IgD-negative memory B cell (primary cell): Measurements from ENCODE around the gene SPATA13. TPM values are rescaled to one million over a fixed set of nuclear protein-coding genes. Genes with fewer than 3 reads are reported as not detected.
"Not testable (repeated sequence)": the region's sequence is repeated elsewhere in the genome, so short reads cannot be mapped to it uniquely, and the experiment has no call there.

Experiments used
- H3K27ac Mint-ChIP-seq, 3 donors: one replicate each; pipeline ENCODE4 v1.8.0; 2020 to 2022; ENCODE audit warnings: mild to moderate bottlenecking in 3 of 3, mixed read lengths in 3 of 3, moderate library complexity in 1 of 3
- H3K27me3 Mint-ChIP-seq: one replicate; pipeline ENCODE4 v1.8.0; 2021; ENCODE audit warnings: mixed read lengths
- H3K36me3 Mint-ChIP-seq: one replicate; pipeline ENCODE4 v1.8.0; 2020; ENCODE audit warnings: mild to moderate bottlenecking, mixed read lengths
- H3K4me1 Mint-ChIP-seq, 3 donors: one replicate each; pipeline ENCODE4 v1.8.0; 2020 to 2022; ENCODE audit warnings: mixed read lengths in 3 of 3, mild to moderate bottlenecking in 1 of 3
- H3K4me3 Mint-ChIP-seq, 4 donors: one replicate each; pipeline ENCODE4 v1.8.0; 2020 to 2022; ENCODE audit warnings: mild to moderate bottlenecking in 4 of 4, mixed read lengths in 4 of 4, moderate library complexity in 3 of 4
- H3K9me3 Mint-ChIP-seq, 3 donors: one replicate each; pipeline ENCODE4 v1.8.0; 2020 to 2021; ENCODE audit warnings: mixed read lengths in 3 of 3, mild to moderate bottlenecking in 1 of 3
- polyA plus RNA-seq: library from polyadenylated mRNA; unstranded; fragments of 300-500 nt; fragmentation: Illumina TruSeq; gene quantifications from one replicate; pipeline ENCODE4 v1.2.3, GENCODE V29; 2021

Gene SPATA13
- polyA plus RNA-seq, 1 donor from 2014 or later: 15.6 TPM

DNA sequence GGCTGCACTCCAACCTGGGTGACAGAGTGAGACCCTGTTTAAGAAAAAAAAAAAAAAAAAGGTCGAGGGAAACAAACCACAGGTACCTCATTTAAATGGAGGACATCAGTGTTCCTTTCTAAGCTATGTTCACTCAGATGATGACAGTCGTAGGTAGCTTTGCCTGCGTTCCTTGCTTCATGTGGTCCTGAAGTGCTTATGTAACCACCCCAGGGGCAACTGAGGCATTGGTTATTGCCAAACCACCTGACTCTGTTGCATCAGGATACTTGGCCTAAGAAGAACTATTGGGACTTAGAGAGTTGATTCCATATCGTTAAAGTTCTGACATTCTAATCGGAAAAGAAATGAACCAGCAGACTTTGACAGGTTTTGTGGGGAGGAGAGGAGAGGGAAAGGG, 51.7 kb downstream of the SPATA13 start:
- Mint-ChIP-seq H3K27me3 (peaks cover 2% of the 10 kb centered on the region), H3K9me3 (no peaks in the 10 kb centered on the region), H3K36me3 (no peaks in the 10 kb centered on the region), H3K4me3 (no peak overlapping the region), H3K4me1 (peaks cover 13 to 27% (median 17%) of the 10 kb centered on the region in 3 donors), H3K27ac (peak overlapping the region in 1 of 3 donors; percentile 7)

DNA sequence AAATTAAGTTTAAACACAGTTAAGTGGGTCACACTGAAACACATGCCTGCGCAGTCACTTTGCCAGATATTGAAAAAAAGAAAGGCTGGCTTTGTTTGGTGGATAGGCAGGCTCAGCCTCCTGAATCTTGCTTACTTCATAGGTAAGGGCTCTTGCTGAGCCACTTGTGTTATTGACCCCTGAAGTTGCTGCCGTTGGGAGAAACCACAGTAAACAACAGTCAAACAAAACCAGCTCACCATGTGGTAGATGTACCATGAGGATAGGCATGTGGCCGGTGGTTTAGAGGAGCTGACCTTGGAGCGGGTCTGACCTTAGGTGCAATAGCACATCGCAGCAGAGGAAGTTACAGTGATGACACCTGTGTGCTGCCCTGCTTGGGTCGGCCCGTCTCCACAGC, 52.2 kb downstream of the SPATA13 start:
- Mint-ChIP-seq H3K27ac (peak overlapping the region in 1 of 3 donors; percentile 41), H3K9me3 (no peaks in the 10 kb centered on the region), H3K4me3 (peak overlapping the region in 2 of 4 donors; percentile 28 to 79), H3K4me1 (peaks cover 17 to 31% (median 22%) of the 10 kb centered on the region in 3 donors), H3K36me3 (no peaks in the 10 kb centered on the region), H3K27me3 (peaks cover 2% of the 10 kb centered on the region)

DNA sequence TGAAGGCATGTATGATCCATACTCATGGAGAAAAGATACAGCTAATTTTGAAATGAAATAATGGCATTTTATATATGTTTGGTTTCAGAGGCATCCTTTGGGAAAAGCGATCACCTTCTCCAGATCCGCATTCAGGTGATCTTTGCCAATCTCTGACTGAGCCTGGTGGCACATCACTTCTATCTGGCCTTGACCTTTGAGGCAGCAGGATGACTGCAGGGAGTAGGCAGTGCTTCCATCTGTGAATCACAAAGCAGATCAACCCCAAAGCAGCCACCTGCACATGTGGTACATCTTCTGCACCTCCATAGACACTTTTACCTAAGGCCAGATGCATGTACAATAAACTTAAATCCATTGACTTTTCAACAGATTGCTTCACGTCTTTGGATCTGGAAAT, 53.4 kb downstream of the SPATA13 start:
- H3K27ac Mint-ChIP-seq: no peak overlapping the region
- peaks cover 2% of the 10 kb centered on the region for H3K27me3 Mint-ChIP-seq

DNA sequence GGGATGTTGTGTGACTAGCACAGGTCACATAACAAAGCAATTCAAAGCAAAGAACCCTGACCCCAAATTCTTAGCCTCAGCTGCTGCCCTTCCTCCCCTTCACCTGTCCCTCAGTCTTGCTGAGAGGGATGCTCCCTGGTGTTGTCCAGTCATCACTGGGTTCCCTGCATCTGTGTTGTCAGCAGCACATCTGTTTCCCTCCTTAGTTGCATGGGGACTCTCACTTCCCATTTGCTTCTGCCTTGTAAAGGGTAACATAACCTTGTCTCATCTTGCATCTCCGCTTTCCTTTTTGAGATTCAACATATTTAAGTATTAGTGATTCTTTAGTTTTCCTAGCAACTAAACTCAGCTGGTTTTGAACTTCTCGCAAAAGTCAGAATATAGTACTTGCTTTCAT, 54.0 kb downstream of the SPATA13 start:
- Mint-ChIP-seq H3K9me3 (no peaks in the 10 kb centered on the region), H3K4me3 (peak overlapping the region in 3 of 4 donors; percentile 13 to 45 (median 22)), H3K27me3 (peaks cover 2% of the 10 kb centered on the region), H3K36me3 (no peaks in the 10 kb centered on the region), H3K27ac (peak overlapping the region in 2 of 3 donors; percentile 1 to 86), H3K4me1 (peaks cover 17 to 30% (median 24%) of the 10 kb centered on the region in 3 donors)

More for the DNA sequence above, 53.4 kb downstream of the SPATA13 start:
- peaks cover 17 to 30% (median 24%) of the 10 kb centered on the region in 3 donors for H3K4me1 Mint-ChIP-seq
- no peak overlapping the region for H3K4me3 Mint-ChIP-seq
- no peaks in the 10 kb centered on the region for H3K9me3 Mint-ChIP-seq
- no peaks in the 10 kb centered on the region for H3K36me3 Mint-ChIP-seq

DNA sequence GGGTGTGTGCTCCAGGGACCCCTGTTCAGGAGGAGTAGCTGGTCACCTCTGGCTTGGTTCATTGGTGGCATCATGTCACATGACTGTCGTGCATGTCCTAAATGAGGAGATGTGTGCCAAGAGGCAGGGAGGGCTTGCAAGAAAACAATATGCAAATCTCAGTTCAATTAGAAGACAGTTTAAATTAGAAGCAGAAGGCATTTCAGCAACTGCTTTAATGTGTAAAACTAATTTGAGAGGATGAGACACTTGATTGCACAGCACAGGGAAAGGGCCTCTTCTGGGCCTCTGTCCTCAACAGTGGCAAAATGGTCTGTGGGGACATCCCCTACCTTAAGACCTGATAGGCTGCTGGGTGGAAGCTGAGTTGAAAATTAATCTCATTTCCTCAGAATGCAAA, 54.6 kb downstream of the SPATA13 start:
- H3K4me3 Mint-ChIP-seq: peak overlapping the region in 3 of 4 donors; percentile 22 to 82 (median 45)
- H3K4me1 Mint-ChIP-seq: peaks cover 21 to 33% (median 27%) of the 10 kb centered on the region in 3 donors
- H3K27ac Mint-ChIP-seq: peak overlapping the region; percentile 1 to 86 (median 5)
- H3K9me3 Mint-ChIP-seq: no peaks in the 10 kb centered on the region
- peaks cover 2% of the 10 kb centered on the region for H3K27me3 Mint-ChIP-seq
- no peaks in the 10 kb centered on the region for H3K36me3 Mint-ChIP-seq

DNA sequence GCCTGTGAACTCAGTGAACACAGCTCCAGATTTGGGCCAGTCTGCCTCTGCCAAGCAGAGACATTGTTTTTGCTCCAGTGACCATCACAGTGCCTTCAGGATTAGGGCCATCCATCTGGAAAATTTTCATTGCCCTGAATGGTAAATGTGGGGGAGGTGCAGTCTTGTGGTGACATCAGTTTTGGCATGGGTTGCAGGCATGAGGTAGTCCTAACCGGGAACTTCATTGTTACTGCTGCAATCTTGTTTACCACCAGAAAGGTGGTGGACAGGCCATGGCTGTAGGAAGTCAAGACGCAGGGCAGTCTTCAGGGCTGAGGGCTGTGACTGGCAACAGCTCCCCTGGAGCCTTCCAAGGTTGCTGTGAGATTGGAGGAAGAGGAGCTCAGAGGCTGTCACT, 55.2 kb downstream of the SPATA13 start:
- Mint-ChIP-seq H3K4me1 (peaks cover 23 to 34% (median 27%) of the 10 kb centered on the region in 3 donors), H3K27ac (peak overlapping the region in 1 of 3 donors; percentile 1), H3K27me3 (peaks cover 2% of the 10 kb centered on the region), H3K9me3 (no peaks in the 10 kb centered on the region), H3K36me3 (no peaks in the 10 kb centered on the region), H3K4me3 (peak overlapping the region in 1 of 4 donors; percentile 82)

DNA sequence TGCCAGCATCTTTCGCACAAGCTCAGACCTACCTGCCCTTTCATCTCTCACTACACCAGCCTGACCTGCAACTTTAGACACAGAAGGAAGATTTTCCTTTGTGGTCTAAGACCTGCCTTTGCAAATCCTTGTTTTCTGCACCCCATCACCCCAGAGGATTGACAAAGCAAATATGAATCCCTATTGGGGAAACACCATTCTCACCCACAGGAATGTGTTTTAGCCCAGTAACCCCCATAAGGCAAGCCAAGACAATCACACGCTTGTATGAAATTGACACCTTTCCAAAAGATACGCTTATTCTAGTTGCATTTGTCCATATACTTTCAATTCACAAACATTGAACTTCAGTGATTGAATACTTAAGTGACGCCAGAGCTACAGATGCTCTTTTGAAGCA, 55.7 kb downstream of the SPATA13 start:
- H3K4me3 Mint-ChIP-seq: peak overlapping the region in 1 of 4 donors; percentile 27
- H3K27me3 Mint-ChIP-seq: no peaks in the 10 kb centered on the region
- H3K4me1 Mint-ChIP-seq: peaks cover 23 to 34% (median 27%) of the 10 kb centered on the region in 3 donors
- no peak overlapping the region for H3K27ac Mint-ChIP-seq
- no peaks in the 10 kb centered on the region for H3K9me3 Mint-ChIP-seq
- H3K36me3 Mint-ChIP-seq: no peaks in the 10 kb centered on the region

DNA sequence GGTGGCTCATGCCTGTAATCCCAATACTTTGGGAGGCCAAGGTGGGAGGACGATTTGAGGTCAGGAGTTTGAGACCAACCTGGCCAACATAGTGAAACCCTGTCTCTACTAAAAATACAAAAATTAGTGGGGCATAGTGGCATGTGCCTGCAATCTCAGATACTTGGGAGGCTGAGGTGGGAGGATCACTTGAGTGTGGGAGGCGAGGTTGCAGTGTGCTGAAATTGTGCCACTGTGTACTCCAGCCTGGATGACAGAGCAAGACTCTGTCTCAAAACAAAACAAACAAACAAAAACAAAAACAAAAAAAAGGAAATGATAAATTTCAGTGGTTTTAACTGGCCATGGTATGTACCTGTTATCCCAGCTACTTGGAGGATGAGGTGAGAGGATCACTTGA, 56.3 kb downstream of the SPATA13 start:
- not testable (repeated sequence) for H3K27me3 Mint-ChIP-seq, H3K36me3 Mint-ChIP-seq, H3K9me3 Mint-ChIP-seq
- H3K4me3 Mint-ChIP-seq: peak overlapping the region in 3 of 4 donors; percentile 24 to 30 (median 27)
- H3K27ac Mint-ChIP-seq: peak overlapping the region in 1 of 3 donors; percentile 9
- H3K4me1 Mint-ChIP-seq: peaks cover 23 to 34% (median 27%) of the 10 kb centered on the region in 3 donors

DNA sequence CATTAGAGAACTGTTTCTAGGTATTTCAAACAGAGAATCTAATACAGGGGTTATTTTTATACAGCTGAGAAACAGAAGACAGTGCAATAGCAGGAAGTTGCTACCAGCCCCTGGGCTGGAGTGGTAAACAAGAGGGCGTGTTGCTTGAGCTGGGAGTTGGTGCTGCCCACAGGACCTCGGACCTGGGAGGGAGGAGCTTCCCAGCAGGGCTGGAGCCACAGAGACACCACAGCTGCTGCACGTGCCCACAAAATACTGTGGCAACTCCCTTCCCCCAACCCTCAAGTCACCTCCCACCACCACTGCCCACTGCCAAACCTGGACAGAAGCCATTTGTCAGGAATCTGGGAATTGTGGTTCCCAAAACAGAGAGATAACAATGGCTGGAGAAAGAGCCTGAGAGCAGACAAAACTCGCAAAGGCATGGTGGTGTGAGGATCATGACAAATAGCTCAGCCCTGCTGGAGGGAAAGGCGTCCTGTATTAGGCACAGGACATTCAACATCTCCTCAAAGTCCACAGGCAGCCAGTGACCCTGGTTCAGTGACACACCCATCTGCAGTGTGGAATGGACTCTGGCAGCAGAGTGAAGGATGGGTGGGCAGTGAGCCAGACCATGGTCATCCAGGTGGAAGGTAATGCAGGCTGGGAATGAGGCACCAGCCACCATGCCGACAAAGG, 57.2 kb downstream of the SPATA13 start:
- H3K27me3 Mint-ChIP-seq: no peaks in the 10 kb centered on the region
- peak overlapping the region in 1 of 3 donors; percentile 33 for H3K27ac Mint-ChIP-seq
- peaks cover 23 to 34% (median 27%) of the 10 kb centered on the region in 3 donors for H3K4me1 Mint-ChIP-seq
- no peaks in the 10 kb centered on the region for H3K9me3 Mint-ChIP-seq
- H3K36me3 Mint-ChIP-seq: no peaks in the 10 kb centered on the region
- H3K4me3 Mint-ChIP-seq: peak overlapping the region in 3 of 4 donors; percentile 24 to 30 (median 27)

DNA sequence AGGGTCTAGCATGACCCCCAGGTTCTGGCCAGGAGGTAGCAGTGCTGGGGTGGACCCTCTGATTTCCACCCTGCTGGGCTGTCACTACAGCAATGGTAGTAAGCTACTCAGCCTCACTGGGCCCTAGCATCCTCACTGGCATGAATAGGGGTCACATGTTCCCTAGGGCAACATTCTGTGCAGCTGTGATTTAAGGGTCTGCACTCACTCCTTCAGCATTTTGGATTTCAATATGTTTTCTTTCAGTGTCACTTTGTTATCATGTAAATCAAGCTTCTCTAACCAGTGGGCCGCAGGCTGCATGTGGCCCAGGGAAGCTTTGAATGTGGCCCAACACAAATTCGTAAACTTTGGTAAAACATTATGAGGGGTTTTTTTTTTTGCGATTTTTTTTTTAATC, 57.8 kb downstream of the SPATA13 start:
- Mint-ChIP-seq H3K4me1 (peaks cover 23 to 34% (median 27%) of the 10 kb centered on the region in 3 donors), H3K27me3 (no peaks in the 10 kb centered on the region), H3K27ac (no peak overlapping the region), H3K36me3 (no peaks in the 10 kb centered on the region), H3K9me3 (no peaks in the 10 kb centered on the region), H3K4me3 (no peak overlapping the region)

DNA sequence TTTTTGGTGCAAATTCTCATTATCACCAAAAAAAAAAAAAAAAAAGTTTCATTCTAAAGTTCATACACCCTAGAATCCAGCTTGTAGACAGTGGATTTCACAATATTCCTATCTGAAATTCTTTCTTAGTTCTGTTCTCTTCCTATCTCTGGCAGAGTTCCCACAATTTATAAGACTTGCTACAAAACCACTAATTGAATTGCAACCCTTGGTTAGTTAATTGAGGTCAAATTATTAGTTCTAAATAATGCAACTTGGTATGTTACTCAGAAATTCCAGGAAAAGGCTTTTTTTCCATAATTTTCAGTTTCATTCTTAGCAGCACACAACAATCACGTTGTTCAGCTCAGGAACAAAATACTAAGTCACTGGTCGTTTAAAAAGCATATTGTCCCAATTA, 58.5 kb downstream of the SPATA13 start:
- H3K4me3 Mint-ChIP-seq: no peak overlapping the region
- H3K27me3 Mint-ChIP-seq: no peaks in the 10 kb centered on the region
- peaks cover 25 to 34% (median 26%) of the 10 kb centered on the region in 3 donors for H3K4me1 Mint-ChIP-seq
- no peaks in the 10 kb centered on the region for H3K36me3 Mint-ChIP-seq
- no peak overlapping the region for H3K27ac Mint-ChIP-seq
- no peaks in the 10 kb centered on the region for H3K9me3 Mint-ChIP-seq

DNA sequence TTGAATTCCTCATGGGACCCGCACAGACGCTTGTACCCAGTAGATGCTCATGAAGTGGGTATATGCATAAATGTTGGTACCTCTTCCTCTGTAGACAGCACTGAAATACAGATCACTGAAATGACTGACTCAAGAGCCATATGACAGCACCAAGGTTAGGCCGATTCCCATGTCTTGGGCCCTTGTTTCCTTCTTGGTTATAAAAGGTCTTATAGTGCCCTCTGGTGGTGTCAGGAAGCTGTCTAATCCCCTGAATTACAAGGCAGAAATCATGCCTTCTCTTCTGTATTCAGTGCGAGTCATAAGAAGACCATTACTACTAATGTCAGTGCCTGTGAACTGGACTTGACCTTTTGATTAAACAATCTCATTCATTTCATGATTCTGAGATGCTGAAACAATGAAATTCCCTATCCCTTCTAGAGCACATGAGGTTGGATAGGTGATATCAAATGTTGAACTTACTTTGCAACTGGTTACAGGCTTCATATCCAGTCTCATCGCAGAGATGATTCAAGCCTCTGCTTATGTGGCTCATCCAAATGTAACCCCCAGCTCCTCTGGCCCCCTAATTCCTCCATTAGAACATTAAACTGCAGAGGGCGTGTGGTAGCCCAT, 59.7 kb downstream of the SPATA13 start:
- H3K9me3 Mint-ChIP-seq: no peaks in the 10 kb centered on the region
- H3K27me3 Mint-ChIP-seq: no peaks in the 10 kb centered on the region
- H3K4me1 Mint-ChIP-seq: peaks cover 28 to 38% (median 28%) of the 10 kb centered on the region in 3 donors
- peak overlapping the region in 1 of 4 donors; percentile 1 for H3K4me3 Mint-ChIP-seq
- peak overlapping the region in 2 of 3 donors; percentile 2 to 63 for H3K27ac Mint-ChIP-seq
- H3K36me3 Mint-ChIP-seq: no peaks in the 10 kb centered on the region

DNA sequence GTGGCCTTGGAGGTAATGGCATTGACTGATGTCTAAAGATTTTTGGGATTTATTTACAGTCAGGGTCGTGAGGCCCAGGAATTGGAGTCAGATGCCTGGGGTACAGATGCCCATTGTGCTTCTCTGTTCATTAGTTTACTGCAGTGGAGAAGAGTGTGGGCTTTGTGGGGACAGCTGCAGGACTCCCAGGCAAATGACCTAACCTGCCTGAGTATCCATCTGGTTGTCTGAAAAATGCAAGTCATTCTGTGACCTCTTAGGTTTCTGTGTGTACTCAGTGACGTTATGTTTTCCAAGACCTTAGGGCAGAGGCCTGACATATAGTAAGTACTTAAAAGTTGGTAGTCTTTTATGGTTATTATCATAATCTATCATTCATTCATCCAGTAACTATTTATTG, 60.5 kb downstream of the SPATA13 start:
- Mint-ChIP-seq H3K27ac (no peak overlapping the region), H3K4me1 (peaks cover 27 to 33% (median 29%) of the 10 kb centered on the region in 3 donors), H3K9me3 (no peaks in the 10 kb centered on the region), H3K36me3 (no peaks in the 10 kb centered on the region), H3K4me3 (no peak overlapping the region), H3K27me3 (no peaks in the 10 kb centered on the region)

DNA sequence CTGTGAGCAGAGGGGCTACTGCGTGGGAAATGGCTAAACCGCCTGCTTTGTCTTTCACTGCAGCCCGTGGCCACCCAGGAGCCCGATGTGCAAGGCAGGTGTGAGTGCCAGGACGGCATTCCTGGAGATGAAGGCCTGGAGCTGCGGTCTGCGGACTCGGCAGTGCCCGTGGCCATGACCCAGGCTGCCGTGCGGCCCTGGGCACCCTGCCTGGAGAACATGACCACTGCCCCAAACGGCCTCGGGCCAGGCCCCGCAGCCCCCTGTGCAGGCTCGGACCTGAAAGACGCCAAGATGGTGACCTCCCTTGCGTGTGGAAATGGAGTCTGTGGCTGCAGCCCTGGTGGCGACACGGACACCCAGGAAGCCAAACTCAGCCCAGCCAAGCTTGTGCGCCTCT, 62.2 kb downstream of the SPATA13 start:
- H3K4me3 Mint-ChIP-seq: no peak overlapping the region
- H3K9me3 Mint-ChIP-seq: no peaks in the 10 kb centered on the region
- H3K4me1 Mint-ChIP-seq: peaks cover 24 to 31% (median 31%) of the 10 kb centered on the region in 3 donors
- H3K27me3 Mint-ChIP-seq: no peaks in the 10 kb centered on the region
- peak overlapping the region in 1 of 3 donors; percentile 40 for H3K27ac Mint-ChIP-seq
- no peaks in the 10 kb centered on the region for H3K36me3 Mint-ChIP-seq

DNA sequence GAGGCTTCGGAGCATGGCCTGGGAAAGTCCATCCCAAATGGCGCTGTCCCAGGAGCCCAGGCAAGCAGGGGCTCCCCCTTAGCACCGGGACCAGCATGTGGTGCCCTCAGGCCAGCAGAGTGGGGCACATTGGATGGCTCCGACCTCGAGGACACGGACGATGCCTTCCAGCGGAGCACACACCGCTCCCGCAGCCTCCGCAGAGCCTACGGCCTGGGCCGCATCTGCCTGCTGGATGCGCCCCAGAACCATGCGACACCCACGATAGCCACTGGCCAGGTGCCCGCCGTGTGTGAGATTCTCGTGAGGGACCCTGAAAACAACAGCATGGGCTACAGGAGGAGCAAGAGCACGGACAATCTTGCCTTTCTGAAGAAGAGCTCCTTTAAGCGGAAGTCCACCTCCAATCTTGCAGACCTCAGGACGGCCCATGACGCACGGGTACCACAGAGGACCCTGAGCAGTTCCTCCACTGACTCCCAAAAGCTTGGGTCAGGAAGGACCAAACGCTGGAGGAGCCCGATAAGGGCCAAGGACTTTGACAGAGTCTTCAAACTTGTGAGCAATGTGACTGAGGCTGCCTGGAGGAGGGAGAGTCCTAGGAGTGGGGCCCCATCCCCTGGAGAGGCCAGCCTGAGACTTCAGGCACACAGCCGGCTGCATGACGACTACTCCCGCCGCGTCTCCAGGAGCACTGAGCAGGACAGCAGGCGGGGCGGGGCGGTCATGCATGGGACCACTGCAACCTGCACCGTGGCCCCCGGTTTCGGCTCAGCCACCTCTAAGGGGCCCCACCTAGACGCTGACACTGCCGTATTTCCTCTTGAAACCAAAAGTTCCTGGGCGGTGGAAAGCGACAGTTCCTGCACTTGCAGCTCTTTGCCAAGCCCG, 63.1 kb downstream of the SPATA13 start:
- Mint-ChIP-seq H3K4me1 (peaks cover 22 to 31% (median 30%) of the 10 kb centered on the region in 3 donors), H3K9me3 (no peaks in the 10 kb centered on the region), H3K36me3 (no peaks in the 10 kb centered on the region)

More for the DNA sequence above, 63.1 kb downstream of the SPATA13 start:
- Mint-ChIP-seq H3K27ac (peak overlapping the region; percentile 76 to 93 (median 87)), H3K4me3 (peak overlapping the region; percentile 92 to 97 (median 94)), H3K27me3 (no peaks in the 10 kb centered on the region)
